B cell (primary cell): ENCODE results near the gene TEPSIN.

ENCODE experiments used
- EZH2 ChIP-seq: IDR thresholded peaks from 2 replicates; pipeline ENCODE4 v1.6.1; 2012; ENCODE audit warnings: borderline replicate concordance, low read depth, mild to moderate bottlenecking, moderate library complexity, low read length; ENCODE audit not compliant: insufficient read depth, poor library complexity, severe bottlenecking
- TF ChIP-seq, protein P1 (sequence below): fragments of 200-600 bp; IDR thresholded peaks from one replicate; pipeline ENCODE4 v1.8.0; 2022; ENCODE audit warnings: antibody characterized with exemption, mild to moderate bottlenecking

DNA sequence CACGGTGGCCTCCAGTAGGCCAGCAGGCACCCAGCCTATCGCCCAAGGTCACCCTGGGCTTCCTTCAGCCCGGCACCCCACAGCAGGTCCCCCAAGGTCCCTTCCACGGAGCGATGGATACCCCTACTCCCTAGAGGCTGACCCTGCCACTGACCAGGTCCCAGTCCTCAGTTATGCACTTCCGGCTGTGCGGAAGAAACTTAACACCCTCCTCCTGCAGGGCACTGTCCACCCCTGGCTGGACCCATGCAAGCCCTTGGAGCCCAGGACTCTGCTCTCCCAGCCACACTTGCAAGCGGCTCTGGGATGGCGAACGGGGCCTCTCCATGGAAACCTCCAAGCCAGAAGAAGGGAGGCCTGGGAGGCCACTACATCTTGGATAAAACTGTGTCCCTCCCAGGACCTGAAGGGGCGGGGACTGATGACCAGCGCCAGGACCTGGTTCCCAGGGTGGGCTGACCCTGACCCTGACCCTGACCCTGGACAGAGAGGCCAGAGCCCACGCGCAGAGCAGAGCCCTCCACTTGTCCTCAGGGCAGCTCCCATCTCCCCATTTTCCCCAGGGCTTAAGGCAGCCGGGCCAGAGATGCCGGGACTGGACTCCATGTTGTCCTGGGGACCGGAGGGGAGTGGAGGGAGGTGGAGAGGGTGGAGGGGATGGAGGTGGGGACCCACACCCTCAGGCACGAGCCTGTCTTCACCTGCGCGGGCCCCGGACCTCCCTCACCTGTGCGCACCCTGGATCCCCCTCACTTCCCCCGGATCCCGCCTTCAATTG is 16.8 kb downstream of the TEPSIN start:
- TF ChIP-seq, protein P1, sequence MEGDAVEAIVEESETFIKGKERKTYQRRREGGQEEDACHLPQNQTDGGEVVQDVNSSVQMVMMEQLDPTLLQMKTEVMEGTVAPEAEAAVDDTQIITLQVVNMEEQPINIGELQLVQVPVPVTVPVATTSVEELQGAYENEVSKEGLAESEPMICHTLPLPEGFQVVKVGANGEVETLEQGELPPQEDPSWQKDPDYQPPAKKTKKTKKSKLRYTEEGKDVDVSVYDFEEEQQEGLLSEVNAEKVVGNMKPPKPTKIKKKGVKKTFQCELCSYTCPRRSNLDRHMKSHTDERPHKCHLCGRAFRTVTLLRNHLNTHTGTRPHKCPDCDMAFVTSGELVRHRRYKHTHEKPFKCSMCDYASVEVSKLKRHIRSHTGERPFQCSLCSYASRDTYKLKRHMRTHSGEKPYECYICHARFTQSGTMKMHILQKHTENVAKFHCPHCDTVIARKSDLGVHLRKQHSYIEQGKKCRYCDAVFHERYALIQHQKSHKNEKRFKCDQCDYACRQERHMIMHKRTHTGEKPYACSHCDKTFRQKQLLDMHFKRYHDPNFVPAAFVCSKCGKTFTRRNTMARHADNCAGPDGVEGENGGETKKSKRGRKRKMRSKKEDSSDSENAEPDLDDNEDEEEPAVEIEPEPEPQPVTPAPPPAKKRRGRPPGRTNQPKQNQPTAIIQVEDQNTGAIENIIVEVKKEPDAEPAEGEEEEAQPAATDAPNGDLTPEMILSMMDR, result no peak
- TF ChIP-seq EZH2, result no peak
